GM12892 (cell line): ENCODE measurements around the gene WDR64.

Source experiments
- DNase-seq: peaks from one replicate; pipeline ENCODE4 v3.0.0; 2011; ENCODE audit not compliant: insufficient read length
- FAIRE-seq: peaks from 2 replicates; lab custom pipeline; 2011; peaks lifted over from hg19 to GRCh38; lab: Jason Lieb, UNC
- POLR2A ChIP-seq: IDR thresholded peaks from 2 replicates; pipeline ENCODE4 v1.6.1; 2011; ENCODE audit warnings: low read depth, low read length, control low read depth
- POLR2AphosphoS5 ChIP-seq: IDR thresholded peaks from 2 replicates; pipeline ENCODE4 v1.6.1; 2011; ENCODE audit warnings: low read depth, low read length, control low read depth
- TAF1 ChIP-seq: IDR thresholded peaks from 2 replicates; pipeline ENCODE4 v1.6.1; 2011; ENCODE audit warnings: low read depth, mild to moderate bottlenecking, control low read depth, low read length, borderline replicate concordance

Gene WDR64

DNA sequence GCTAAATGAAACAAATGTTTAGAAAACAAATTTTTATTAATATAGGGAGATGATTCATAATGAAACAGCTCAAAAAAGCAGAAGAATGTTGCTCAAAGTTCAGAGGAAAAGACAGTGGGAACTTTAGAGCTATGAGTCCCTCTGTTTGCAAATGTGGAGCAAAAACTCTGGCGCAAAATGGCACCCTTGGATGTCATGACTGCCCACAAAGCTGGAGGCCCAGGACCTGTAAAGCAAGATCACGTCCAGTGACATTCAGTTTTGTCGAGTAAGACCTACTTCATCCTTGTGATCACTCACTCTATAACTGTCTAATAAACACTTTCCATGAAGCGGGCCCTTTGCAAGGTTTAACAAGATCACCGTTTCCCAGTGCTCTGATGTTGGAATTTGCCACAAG lies 186.8 kb downstream of the WDR64 start:
- TF ChIP-seq POLR2A (no peak), POLR2AphosphoS5 (no peak), TAF1 (no peak)
- no peak for FAIRE-seq
- DNase-seq = no peak

DNA sequence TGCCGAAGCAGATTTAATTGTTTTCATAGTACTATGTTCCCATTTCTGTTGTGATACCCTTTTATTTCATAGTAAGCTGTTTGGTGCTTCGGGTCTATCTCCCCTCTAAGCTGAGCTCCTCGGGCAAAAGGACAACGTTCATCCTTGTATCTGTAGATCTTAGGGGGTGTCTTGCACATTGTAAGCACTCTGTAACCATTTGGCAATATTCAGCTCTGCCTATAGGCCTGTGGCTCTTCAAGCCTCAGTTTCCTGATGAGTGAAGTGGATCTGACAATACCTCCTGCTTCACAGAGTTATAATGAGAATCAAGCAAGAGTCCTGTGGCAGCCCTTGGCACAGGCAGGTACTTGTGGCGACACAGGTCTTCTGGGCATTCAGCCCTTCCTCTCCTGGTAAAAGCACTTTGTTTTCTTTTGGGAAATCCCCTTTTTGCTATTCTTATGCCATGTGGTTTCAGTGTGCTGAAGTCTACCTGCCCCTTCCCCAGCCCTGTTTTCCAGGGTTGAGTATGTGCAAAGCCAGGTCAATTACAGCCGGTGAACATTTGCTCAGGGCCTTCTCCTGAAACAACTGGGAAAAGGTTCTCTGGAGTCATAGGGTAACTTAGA lies 187.4 kb downstream of the WDR64 start:
- no peak for TF ChIP-seq POLR2A
- peak; percentile 92 for FAIRE-seq

DNA sequence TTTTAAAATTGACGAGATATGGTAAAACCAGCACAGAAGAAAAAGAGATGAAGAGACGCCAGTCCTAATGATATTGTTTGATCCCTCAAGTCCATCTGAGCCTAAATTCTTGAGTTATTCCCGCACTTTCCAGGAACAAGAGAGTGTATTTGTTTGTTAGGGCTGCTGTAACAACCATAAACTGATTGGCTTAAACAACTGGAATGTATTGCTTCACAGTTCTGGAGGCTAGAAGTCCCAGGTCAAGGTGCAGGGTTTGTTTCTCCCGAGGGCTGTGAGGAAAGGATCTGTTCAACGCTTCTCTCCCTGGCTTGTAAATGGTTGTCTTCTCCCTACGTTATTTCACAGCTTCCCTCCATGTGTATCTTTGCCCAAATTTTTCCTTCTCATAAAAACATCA lies 188.1 kb downstream of the WDR64 start:
- no peak for FAIRE-seq
- no peak for DNase-seq
- no peak for TF ChIP-seq TAF1
- TF ChIP-seq POLR2AphosphoS5 = no peak
- TF ChIP-seq POLR2A = no peak

More for the DNA sequence above, 187.4 kb downstream of the WDR64 start:
- no peak for DNase-seq

DNA sequence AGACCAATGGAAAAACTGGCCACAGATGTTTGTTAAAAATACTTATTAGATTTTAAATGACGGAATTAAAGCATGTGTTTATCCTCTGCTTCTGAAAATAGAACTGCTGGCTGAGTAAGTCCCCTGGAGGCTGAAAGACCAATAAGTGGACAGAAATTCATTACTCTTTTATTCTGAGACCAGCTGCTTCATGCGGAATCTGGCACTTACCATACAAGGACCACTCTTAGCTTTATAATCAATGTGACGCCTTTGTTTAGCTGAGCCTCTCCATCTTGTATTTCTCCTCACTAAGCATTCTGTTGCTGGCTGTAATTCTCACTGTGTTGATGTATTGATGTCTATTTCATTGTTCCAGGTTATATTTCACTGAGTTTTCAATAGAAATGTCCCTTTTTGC lies 189.6 kb downstream of the WDR64 start:
- FAIRE-seq (no peak), DNase-seq (no peak)
- TF ChIP-seq POLR2A (no peak), TAF1 (no peak), POLR2AphosphoS5 (no peak)

DNA sequence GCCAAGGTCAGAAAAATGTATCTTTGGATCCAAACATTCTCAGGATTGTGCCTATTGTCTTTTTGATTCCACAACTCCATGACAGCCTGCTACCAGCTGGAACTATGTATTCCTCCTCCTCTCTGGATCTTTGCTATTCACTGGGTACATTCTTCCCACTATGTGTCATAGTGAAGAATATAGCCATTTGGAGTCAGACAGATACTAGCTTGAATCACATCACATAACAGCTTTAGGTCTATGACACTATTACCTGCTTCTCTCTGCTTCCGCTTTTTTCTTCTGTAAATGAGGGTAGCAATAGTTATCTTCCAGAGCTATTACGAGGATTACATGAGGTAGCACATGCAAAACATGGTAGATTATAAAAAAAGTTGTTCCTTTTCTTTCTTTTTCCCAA lies 190.5 kb downstream of the WDR64 start:
- TF ChIP-seq TAF1 (no peak), POLR2AphosphoS5 (no peak), POLR2A (no peak)
- FAIRE-seq (peak; percentile 21), DNase-seq (no peak)

DNA sequence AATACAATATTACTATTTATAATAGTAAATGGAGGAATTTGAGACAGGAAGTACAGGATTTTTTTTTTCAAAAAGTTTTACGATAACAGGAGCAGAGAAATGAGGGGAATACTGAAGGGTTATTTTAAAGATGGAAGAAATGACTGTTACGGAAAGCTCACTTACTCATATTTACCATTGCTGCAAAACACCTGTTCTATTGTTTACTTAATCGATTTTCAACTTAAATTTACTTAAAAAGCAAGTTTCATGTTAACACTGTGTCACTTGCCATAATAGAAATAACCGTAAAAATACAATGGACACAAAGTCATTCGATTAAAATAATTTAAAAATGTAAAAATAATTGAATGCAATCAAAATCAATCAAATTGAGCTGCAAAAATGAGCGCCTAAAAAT lies 192.5 kb downstream of the WDR64 start:
- FAIRE-seq (no peak), DNase-seq (no peak)
- TF ChIP-seq POLR2A (no peak), TAF1 (no peak), POLR2AphosphoS5 (no peak)

DNA sequence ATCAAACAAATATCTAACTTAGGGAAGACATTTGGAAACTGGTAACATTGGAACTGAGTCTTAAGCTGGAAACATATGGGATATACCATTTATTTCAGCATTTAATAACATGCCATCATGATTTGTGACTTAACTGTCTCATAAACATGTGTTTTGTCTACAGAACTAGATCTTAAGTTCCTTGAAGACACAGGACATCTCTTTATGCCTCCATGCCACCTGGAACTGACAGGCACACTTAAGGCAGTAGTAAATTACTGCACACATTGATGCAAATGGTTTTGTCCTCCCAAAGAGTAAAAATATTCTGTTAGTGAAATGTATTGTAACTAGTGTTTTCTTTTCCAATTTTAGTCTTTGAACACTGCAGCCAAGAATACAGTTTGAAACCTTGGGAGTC lies 194.3 kb downstream of the WDR64 start:
- FAIRE-seq (no peak), DNase-seq (no peak)
- TF ChIP-seq POLR2A = no peak
- TF ChIP-seq POLR2AphosphoS5 = no peak
- TF ChIP-seq TAF1 = no peak

DNA sequence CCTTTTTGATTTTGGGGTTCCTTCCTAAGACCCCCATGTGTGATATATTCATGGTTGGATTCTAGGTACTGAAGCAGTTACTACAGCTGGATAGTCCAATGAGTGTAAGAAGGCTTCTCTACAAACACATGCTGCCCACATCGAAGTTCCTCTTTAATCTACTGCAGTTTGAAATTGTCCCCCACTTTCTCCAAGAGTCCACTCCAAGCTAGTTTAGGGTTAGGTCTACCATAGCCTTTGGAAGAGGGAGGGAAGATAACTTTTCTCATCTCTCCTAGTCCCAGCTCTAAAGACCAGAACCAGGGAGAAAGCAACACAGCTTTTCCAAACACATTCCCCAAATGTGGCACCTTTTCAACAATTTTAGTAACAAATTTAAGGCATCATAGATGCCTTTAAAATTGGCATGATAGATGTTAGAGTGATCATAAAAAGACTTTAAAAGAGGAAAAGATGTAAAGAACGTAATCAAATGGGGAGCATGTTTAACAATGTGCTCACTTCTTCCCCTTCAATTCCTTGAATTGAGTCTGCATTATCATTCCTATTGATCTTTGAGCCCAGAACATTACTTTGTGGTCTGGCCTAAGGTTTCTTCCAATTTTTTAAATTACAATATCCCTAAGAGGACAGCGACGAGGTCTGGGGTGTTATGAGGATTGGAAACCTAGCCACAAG lies 194.9 kb downstream of the WDR64 start:
- FAIRE-seq (no peak), DNase-seq (no peak)
- TF ChIP-seq POLR2A = no peak
- no peak for TF ChIP-seq TAF1
- TF ChIP-seq POLR2AphosphoS5 = no peak

DNA sequence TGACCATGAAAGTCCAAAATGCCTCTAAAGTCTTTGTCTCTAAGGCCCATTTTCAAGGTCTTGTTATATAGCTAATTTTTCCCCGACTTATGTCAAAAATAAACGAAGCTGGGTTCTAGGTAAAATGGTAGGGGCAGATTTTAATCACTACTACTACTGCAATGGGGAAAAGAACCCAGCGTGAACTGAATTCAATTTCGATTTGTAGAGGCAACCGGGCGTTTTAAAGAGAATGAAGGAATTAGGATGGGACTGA lies 195.4 kb downstream of the WDR64 start:
- no peak for FAIRE-seq
- TF ChIP-seq POLR2A (no peak), POLR2AphosphoS5 (no peak), TAF1 (no peak)

DNA sequence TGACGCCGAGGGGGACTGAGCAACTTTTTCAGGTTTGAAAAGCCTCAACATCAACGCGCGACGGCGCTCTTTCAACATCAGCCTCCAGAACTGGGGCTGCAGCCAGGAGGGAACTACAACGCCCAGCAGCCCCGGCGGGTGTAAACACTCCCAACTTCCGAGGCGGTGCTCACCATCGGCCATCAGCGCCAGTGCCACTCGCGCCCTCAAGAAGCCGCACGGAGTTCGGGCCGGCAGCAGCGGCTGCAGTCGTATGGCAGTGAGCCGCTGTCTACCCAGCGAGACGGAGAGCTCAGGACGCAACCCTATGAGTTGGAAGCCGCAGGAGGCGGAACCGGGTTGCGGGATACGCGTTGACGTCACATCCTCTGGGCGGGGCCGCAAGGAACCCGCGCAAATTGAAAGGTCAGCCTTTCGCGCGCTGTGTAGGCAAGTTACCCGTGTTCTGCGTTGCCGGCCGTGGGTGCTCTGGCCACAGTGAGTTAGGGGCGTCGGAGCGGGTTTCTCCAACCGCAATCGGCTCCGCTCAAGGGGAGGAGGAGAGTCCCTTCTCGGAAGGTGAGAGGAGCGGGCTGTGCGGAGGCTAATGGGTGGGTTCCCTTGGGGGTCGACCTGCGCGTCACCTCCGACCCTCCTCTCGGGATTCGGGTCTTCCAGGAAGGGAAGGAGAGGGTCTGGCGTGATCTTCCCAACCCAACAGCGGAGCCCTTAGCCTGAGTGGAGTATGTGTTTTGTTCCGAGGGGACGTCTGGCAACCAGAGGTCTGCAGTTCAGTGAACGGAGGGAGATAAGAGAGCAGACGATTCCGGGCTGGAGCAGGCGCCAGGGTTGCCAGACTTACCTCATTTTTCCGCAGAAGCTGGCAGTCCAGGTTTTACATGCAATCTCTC lies 196.0 kb downstream of the WDR64 start, which contains the start of gene EXO1:
Gene EXO1 (plus strand): TSS at position 409 of the 890 bp plus-strand sequence. CDS start 2,222 bp downstream, outside the sequence.
- TF ChIP-seq TAF1 = peak; percentile 44; the same call in 1 of the 2 replicates
- peak; percentile 74; the same call in 1 of the 2 replicates for TF ChIP-seq POLR2AphosphoS5
- TF ChIP-seq POLR2A = peak; percentile 82; the same call in 1 of the 2 replicates
- DNase-seq = peak; percentile 86
- peak; percentile 94 for FAIRE-seq

More for the DNA sequence above, 195.4 kb downstream of the WDR64 start:
- no peak for DNase-seq

DNA sequence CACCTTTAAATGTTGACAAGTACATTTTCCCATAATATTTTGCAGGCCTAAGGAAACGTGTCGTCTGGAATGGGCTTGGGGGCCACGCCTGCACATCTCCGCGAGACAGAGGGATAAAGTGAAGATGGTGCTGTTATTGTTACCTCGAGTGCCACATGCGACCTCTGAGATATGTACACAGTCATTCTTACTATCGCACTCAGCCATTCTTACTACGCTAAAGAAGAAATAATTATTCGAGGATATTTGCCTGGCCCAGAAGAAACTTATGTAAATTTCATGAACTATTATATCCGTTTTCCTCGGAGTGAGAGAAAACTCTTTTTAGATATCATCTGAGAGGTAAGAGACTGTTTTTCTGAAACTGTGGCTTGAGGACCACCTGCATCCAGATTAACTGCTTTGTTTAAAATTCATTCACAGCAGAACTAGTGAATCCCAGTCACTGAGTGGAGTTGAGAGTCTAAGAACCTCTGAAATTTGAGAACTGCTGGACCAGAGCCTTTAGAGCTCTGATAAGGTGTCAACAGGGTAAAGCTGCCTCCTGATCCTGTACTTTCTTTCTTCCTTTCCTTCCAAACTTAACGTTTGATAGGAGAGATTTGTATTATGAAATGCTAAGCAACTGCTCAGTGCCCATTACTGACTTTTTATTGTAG lies 196.7 kb downstream of the WDR64 start:
- peak; percentile 81 for FAIRE-seq
- TF ChIP-seq POLR2A (no peak), POLR2AphosphoS5 (no peak), TAF1 (no peak)
- DNase-seq = no peak
